ENCODE data around the gene DNASE2. TPM values are rescaled to one million over a fixed set of nuclear protein-coding genes. Genes with fewer than 3 reads are reported as not detected.

The DNASE2 gene
- total RNA-seq, 1 experiment from 2014 or later, result 78.9 TPM

GRCh38 chr19:12858041-12858928 lies 23.0 kb downstream of the DNASE2 start:
- ChIA-PET CTCF (interaction anchor here (0.7 kb wide), 1 partner anchor 11 kb away, joined by 8 read pairs; no protein-coding TSS in a partner anchor), POLR2A (interaction anchor here (0.6 kb wide), 1 partner anchor 99 kb away, joined by 4 read pairs; no protein-coding TSS in a partner anchor)
- DNase-seq (ENCODE audit: low read depth, low spot score) (no peak), ATAC-seq (no peak)
- intact Hi-C loops (cut with micrococcal nuclease; ENCODE audit: unreplicated experiment) (no loop called here), in situ Hi-C loops (cut with HindIII; ENCODE audit: low pct_unique_long_range_greater_than_20kb, low sequenced_read_pairs) (no loop called here)
- H3K9me3 ChIP-seq (ENCODE audit: control insufficient read depth, insufficient read depth, low read depth, low read length), result no peaks in the 10 kb centered on the region
- no TSS peak for BruUV-seq (replicated peaks)
- TF ChIP-seq REST (IDR thresholded peaks at IDR 0.05; ENCODE audit: insufficient read depth in 1 of 2, low read depth in 2 of 2, low read length in 1 of 2) (no peak), TCF7L2 (IDR thresholded peaks at IDR 0.05; ENCODE audit: low read depth, low read length) (no peak), POLR2AphosphoS5 (IDR thresholded peaks at IDR 0.05; ENCODE audit: low read depth, low read length) (no peak), SIN3A (IDR thresholded peaks at IDR 0.05; ENCODE audit: borderline replicate concordance, insufficient read depth, low read depth, low read length) (no peak), CTCF (IDR thresholded peaks at IDR 0.05) (no peak)
- H3K4me1 ChIP-seq (ENCODE audit: control insufficient read depth, insufficient read depth, low read length), result no peaks in the 10 kb centered on the region
- H3K27ac ChIP-seq (ENCODE audit: low read length), result no peak overlapping the region
- no peaks in the 10 kb centered on the region for H3K36me3 ChIP-seq (ENCODE audit: control insufficient read depth, insufficient read depth, low read length)
- no peaks in the 10 kb centered on the region for H3K27me3 ChIP-seq (ENCODE audit: control insufficient read depth, insufficient read depth, low read length)
- no peak overlapping the region for H3K4me3 ChIP-seq (ENCODE audit: low read depth in 2 of 2, low read length in 2 of 2)

GRCh38 chr19:12856653-12857052 lies 24.6 kb downstream of the DNASE2 start:
- POLR2A ChIA-PET, result no interaction called here
- Histone ChIP-seq H3K27me3 (ENCODE audit: control insufficient read depth, insufficient read depth, low read length) (no peaks in the 10 kb centered on the region), H3K27ac (ENCODE audit: low read length) (no peak overlapping the region), H3K4me3 (ENCODE audit: low read depth in 2 of 2, low read length in 2 of 2) (no peak overlapping the region), H3K4me1 (ENCODE audit: control insufficient read depth, insufficient read depth, low read length) (no peaks in the 10 kb centered on the region), H3K9me3 (ENCODE audit: control insufficient read depth, insufficient read depth, low read depth, low read length) (no peaks in the 10 kb centered on the region), H3K36me3 (ENCODE audit: control insufficient read depth, insufficient read depth, low read length) (no peaks in the 10 kb centered on the region)
- ATAC-seq (no peak), DNase-seq (ENCODE audit: low read depth, low spot score) (no peak)
- intact Hi-C loops (cut with micrococcal nuclease; ENCODE audit: unreplicated experiment), result no loop called here
- CTCF ChIA-PET, result interaction anchor here (0.7 kb wide), 1 partner anchor 9 kb away, joined by 3 read pairs; no protein-coding TSS in a partner anchor
- no TSS peak for BruUV-seq (replicated peaks)
- in situ Hi-C loops (cut with HindIII; ENCODE audit: low pct_unique_long_range_greater_than_20kb, low sequenced_read_pairs), result no loop called here
- TF ChIP-seq SIN3A (IDR thresholded peaks at IDR 0.05; ENCODE audit: borderline replicate concordance, insufficient read depth, low read depth, low read length) (no peak), CTCF (IDR thresholded peaks at IDR 0.05) (no peak), REST (IDR thresholded peaks at IDR 0.05; ENCODE audit: insufficient read depth in 1 of 2, low read depth in 2 of 2, low read length in 1 of 2) (no peak), TCF7L2 (IDR thresholded peaks at IDR 0.05; ENCODE audit: low read depth, low read length) (no peak), POLR2AphosphoS5 (IDR thresholded peaks at IDR 0.05; ENCODE audit: low read depth, low read length) (no peak)
